Measurements from ENCODE around the gene SLC30A5. TPM values are rescaled to one million over a fixed set of nuclear protein-coding genes. Genes with fewer than 3 reads are reported as not detected.
"Not testable (repeated sequence)": the region's sequence is repeated elsewhere in the genome, so short reads cannot be mapped to it uniquely, and the experiment has no call there.

The SLC30A5 gene
- total RNA-seq, 2 donors from 2014 or later = 72.2 to 79.3 TPM

DNA sequence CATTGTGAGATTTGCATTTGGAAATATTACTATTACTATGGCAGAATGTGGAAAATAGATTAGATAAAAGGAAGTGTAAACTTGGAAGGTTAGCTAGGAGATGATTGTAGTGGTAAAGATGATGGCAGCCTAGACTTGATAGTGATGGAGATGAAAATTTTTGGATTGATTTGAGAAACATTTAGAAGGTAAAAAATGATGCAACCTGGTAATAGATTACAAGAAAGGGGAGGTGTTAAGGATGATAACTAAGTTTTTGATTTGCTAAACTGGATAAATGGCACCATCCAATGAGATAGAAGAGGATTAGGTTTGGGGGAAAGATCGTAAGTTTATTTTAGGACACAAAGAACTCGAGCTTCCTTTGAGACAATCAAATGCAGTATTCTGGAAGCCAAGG is 8.9 kb upstream of the SLC30A5 start:
- H3K27ac ChIP-seq = no peak overlapping the region
- no peaks in the 10 kb centered on the region for H3K9me3 ChIP-seq
- H3K36me3 ChIP-seq = no peaks in the 10 kb centered on the region
- DNase-seq (ENCODE audit: low spot score) = no peak
- no peaks in the 10 kb centered on the region for H3K4me1 ChIP-seq (replicated peaks)
- TF ChIP-seq POLR2A (IDR thresholded peaks at IDR 0.05) (no peak), POLR2AphosphoS5 (IDR thresholded peaks at IDR 0.05) (no peak)
- TF ChIP-seq, protein P1, sequence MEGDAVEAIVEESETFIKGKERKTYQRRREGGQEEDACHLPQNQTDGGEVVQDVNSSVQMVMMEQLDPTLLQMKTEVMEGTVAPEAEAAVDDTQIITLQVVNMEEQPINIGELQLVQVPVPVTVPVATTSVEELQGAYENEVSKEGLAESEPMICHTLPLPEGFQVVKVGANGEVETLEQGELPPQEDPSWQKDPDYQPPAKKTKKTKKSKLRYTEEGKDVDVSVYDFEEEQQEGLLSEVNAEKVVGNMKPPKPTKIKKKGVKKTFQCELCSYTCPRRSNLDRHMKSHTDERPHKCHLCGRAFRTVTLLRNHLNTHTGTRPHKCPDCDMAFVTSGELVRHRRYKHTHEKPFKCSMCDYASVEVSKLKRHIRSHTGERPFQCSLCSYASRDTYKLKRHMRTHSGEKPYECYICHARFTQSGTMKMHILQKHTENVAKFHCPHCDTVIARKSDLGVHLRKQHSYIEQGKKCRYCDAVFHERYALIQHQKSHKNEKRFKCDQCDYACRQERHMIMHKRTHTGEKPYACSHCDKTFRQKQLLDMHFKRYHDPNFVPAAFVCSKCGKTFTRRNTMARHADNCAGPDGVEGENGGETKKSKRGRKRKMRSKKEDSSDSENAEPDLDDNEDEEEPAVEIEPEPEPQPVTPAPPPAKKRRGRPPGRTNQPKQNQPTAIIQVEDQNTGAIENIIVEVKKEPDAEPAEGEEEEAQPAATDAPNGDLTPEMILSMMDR (IDR thresholded peaks at IDR 0.05) = no peak
- no peak overlapping the region for H3K4me3 ChIP-seq
- 83% methylated on average over 2 of the region's 2 CpGs for WGBS
- intact Hi-C loops (cut with DNase I) = no loop called here
- no peaks in the 10 kb centered on the region for H3K27me3 ChIP-seq (replicated peaks; ENCODE audit: insufficient read depth)

DNA sequence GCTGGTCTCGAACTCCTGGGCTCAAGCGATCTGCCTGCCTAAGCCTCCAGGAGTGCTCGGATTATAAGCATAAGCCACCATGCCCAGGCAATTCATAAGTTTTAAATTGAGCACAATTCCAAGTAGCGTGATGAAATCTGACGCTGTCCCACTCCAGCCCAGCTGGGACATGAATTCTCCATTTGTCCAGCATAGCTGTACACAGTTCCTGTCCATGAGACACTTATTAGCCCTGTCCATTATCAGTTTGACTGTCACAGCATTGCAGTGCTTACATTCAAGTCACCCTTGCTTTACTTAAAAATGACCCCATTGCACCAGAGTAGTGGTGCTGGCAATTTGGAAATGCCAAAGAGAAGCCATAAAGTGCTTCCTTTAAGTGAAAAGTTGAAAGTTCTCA is 7.6 kb upstream of the SLC30A5 start:
- 92% methylated on average over 5 of the region's 5 CpGs for WGBS
- TF ChIP-seq, protein P1 (IDR thresholded peaks at IDR 0.05) = no peak
- TF ChIP-seq POLR2A (IDR thresholded peaks at IDR 0.05) (no peak), POLR2AphosphoS5 (IDR thresholded peaks at IDR 0.05) (no peak)
- intact Hi-C loops (cut with DNase I) = no loop called here
- no peaks in the 10 kb centered on the region for H3K4me1 ChIP-seq (replicated peaks)
- H3K36me3 ChIP-seq = no peaks in the 10 kb centered on the region
- no peaks in the 10 kb centered on the region for H3K9me3 ChIP-seq
- H3K4me3 ChIP-seq = no peak overlapping the region
- no peaks in the 10 kb centered on the region for H3K27me3 ChIP-seq (replicated peaks; ENCODE audit: insufficient read depth)
- no peak overlapping the region for H3K27ac ChIP-seq
- no peak for DNase-seq (ENCODE audit: low spot score)

DNA sequence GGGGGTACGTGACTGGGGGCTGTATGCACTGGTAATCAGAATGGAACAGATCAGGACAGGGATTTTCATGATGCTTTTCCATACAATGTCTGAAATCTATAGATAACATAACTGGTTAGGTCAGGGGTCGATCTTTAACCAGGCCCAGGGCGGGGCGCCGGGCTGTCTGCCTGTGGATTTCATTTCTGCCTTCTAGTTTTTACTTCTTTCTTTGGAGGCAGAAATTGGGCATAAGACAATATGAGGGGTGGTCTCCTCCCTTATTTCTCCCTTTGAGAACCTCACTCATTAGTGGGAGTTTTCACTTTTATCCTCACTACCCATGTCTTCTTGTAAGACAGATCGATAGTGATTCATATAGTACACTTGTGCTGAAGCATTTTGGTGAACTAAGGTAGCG is 5.8 kb upstream of the SLC30A5 start:
- H3K27me3 ChIP-seq (replicated peaks; ENCODE audit: insufficient read depth); intact Hi-C loops (cut with DNase I): not testable (repeated sequence)
- 86% methylated on average over 7 of the region's 7 CpGs for WGBS

DNA sequence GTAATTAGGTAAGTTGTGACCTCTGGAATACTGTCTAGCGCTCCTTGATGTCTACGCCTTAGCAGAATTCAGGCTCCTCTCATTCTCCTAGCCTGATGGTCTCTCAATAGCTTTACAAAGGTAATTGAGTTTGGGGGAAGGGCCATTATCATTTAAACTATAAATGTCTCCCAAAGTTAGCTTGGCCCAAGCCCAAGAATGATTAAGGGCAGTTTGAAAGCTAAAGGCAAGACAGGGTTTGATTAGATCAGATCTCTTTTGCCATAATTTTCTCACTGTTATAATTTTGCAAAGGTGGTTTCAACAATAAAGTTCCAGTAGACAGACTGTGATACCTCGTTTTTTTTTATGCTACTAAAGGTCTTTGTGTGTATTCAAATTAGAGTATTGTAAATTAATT is 3.7 kb upstream of the SLC30A5 start:
- no peak for DNase-seq (ENCODE audit: low spot score)
- H3K27ac ChIP-seq = no peak overlapping the region
- no peaks in the 10 kb centered on the region for H3K27me3 ChIP-seq (replicated peaks; ENCODE audit: insufficient read depth)
- no peaks in the 10 kb centered on the region for H3K36me3 ChIP-seq
- no peaks in the 10 kb centered on the region for H3K4me1 ChIP-seq (replicated peaks)
- no peak overlapping the region for H3K4me3 ChIP-seq
- no peaks in the 10 kb centered on the region for H3K9me3 ChIP-seq
- intact Hi-C loops (cut with DNase I) = loop anchor here (5.0 to 10.0 kb wide), 3 partner anchors 77 to 242 kb away; partner anchors contain the start of genes CCDC125 and CCNB1
- 79% methylated on average over 3 of the region's 3 CpGs for WGBS
- TF ChIP-seq, protein P1 (IDR thresholded peaks at IDR 0.05) = no peak
- no peak for TF ChIP-seq POLR2A (IDR thresholded peaks at IDR 0.05)
- no peak for TF ChIP-seq POLR2AphosphoS5 (IDR thresholded peaks at IDR 0.05)

More for the DNA sequence above, 5.8 kb upstream of the SLC30A5 start:
- not testable (repeated sequence) for H3K36me3 ChIP-seq; H3K27ac ChIP-seq; DNase-seq (ENCODE audit: low spot score); H3K4me1 ChIP-seq (replicated peaks); H3K4me3 ChIP-seq; H3K9me3 ChIP-seq

DNA sequence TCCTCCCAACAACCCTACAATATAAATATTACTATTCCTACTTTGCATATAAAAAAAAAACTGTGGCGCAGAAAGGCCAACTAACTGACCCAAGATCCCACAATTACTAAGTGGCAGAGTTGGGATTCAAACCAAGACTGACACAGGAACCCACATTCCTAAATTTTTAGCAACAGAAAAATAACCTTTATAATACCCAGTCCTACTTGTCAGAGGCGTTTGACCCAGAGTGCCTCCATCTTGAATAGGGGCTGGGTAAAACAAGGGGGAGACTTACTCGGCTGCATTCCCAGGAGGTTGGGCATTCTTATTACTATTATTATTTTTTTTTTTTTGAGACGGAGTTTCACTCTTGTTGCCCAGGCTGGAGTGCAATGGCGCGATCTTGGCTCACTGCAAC is 2.0 kb upstream of the SLC30A5 start:
- intact Hi-C loops (cut with DNase I) = loop anchor here (5.0 to 10.0 kb wide), 3 partner anchors 76 to 241 kb away; partner anchors contain the start of genes CCDC125 and CCNB1
- Histone ChIP-seq H3K4me1 (replicated peaks) (peaks cover 7% of the 10 kb centered on the region), H3K36me3 (no peaks in the 10 kb centered on the region), H3K4me3 (no peak overlapping the region), H3K27me3 (replicated peaks; ENCODE audit: insufficient read depth) (no peaks in the 10 kb centered on the region), H3K27ac (no peak overlapping the region), H3K9me3 (no peaks in the 10 kb centered on the region)
- DNase-seq (ENCODE audit: low spot score) = no peak
- WGBS = 90% methylated on average over 6 of the region's 6 CpGs
- TF ChIP-seq POLR2A (IDR thresholded peaks at IDR 0.05) (no peak), POLR2AphosphoS5 (IDR thresholded peaks at IDR 0.05) (no peak)
- TF ChIP-seq, protein P1 (IDR thresholded peaks at IDR 0.05) = no peak
